ENCODE results near the gene HOATZ. TPM values are rescaled to one million over a fixed set of nuclear protein-coding genes. Genes with fewer than 3 reads are reported as not detected.

The HOATZ gene
- total and polyA plus RNA-seq, 2 donors (not counting 3 experiments of a cell fraction or from before 2014, with no cell fraction given), result not detected

GRCh38 chr11:111572581-111572980 is 58.0 kb downstream of the HOATZ start:
- FAIRE-seq, result no peak
- Histone ChIP-seq H2AFZ (ENCODE audit: low read depth, low read length) (no peak overlapping the region), H3K27me3 (ENCODE audit: control insufficient read depth in 2 of 2, insufficient read depth in 2 of 2, low read length in 2 of 2) (no peaks in the 10 kb centered on the region), H3K4me1 (ENCODE audit: control insufficient read depth, extremely low read depth, insufficient read depth, low read length) (peaks cover 5% of the 10 kb centered on the region), H3K4me2 (ENCODE audit: insufficient read depth, low read length) (no peak overlapping the region), H4K20me1 (replicated peaks; ENCODE audit: control insufficient read depth, extremely low read depth, insufficient read depth, low read length) (no peaks in the 10 kb centered on the region), H3K9me3 (replicated peaks; ENCODE audit: control insufficient read depth, insufficient read depth, low read length) (no peaks in the 10 kb centered on the region), H3K9ac (replicated peaks; ENCODE audit: extremely low read depth, insufficient read depth, low read length) (no peak overlapping the region), H3K9me1 (replicated peaks; ENCODE audit: control insufficient read depth, extremely low read depth, insufficient read depth, low read length) (no peaks in the 10 kb centered on the region), H3K36me3 (ENCODE audit: control insufficient read depth in 2 of 2, extremely low read depth in 1 of 2, insufficient read depth in 2 of 2, low read length in 2 of 2) (no peaks in the 10 kb centered on the region), H3K27ac (ENCODE audit: insufficient read depth, low read depth, low read length) (no peak overlapping the region), H3K4me3 (replicated peaks in 1 of 3; ENCODE audit: insufficient read depth in 1 of 3, low read depth in 1 of 3, low read length in 3 of 3) (no peak overlapping the region), H3K79me2 (ENCODE audit: control insufficient read depth, insufficient read depth, low read length) (no peaks in the 10 kb centered on the region)
- BruUV-seq (replicated peaks), result no TSS peak
- CTCF ChIA-PET, result no interaction called here
- TF ChIP-seq POLR2AphosphoS5 (IDR thresholded peaks at IDR 0.05; ENCODE audit: insufficient read depth, low read depth, low read length) (no peak), EZH2 (IDR thresholded peaks at IDR 0.05; ENCODE audit: borderline replicate concordance, low read depth, low read length, severe bottlenecking) (no peak), JUN (IDR thresholded peaks at IDR 0.05; ENCODE audit: borderline replicate concordance, insufficient read depth, insufficient read length, low read depth) (no peak), MAX (IDR thresholded peaks at IDR 0.05; ENCODE audit: insufficient read depth, insufficient read length) (no peak)
- POLR2A ChIA-PET, result no interaction called here
- dilution Hi-C loops (cut with MboI; ENCODE audit: extremely low pct_ligation_motif_present, low sequenced_read_pairs) (no loop called here), intact Hi-C loops (cut with micrococcal nuclease) (no loop called here)
- DNase-seq (ENCODE audit: low read depth, low spot score), result no peak

GRCh38 chr11:111573821-111574249 is 59.3 kb downstream of the HOATZ start:
- H3K27me3 ChIP-seq (ENCODE audit: control insufficient read depth in 2 of 2, insufficient read depth in 2 of 2, low read length in 2 of 2), result no peaks in the 10 kb centered on the region
- ChIA-PET POLR2A (no interaction called here), CTCF (interaction anchor here (1.0 kb wide), 1 partner anchor 204 kb away, joined by 3 read pairs; no protein-coding TSS in a partner anchor)
- H3K4me3 ChIP-seq (replicated peaks in 1 of 3; ENCODE audit: insufficient read depth in 1 of 3, low read depth in 1 of 3, low read length in 3 of 3), result no peak overlapping the region
- no peaks in the 10 kb centered on the region for H4K20me1 ChIP-seq (replicated peaks; ENCODE audit: control insufficient read depth, extremely low read depth, insufficient read depth, low read length)
- H3K79me2 ChIP-seq (ENCODE audit: control insufficient read depth, insufficient read depth, low read length), result no peaks in the 10 kb centered on the region
- no peak overlapping the region for H2AFZ ChIP-seq (ENCODE audit: low read depth, low read length)
- no peaks in the 10 kb centered on the region for H3K36me3 ChIP-seq (ENCODE audit: control insufficient read depth in 2 of 2, extremely low read depth in 1 of 2, insufficient read depth in 2 of 2, low read length in 2 of 2)
- BruUV-seq (replicated peaks), result no TSS peak
- H3K9me1 ChIP-seq (replicated peaks; ENCODE audit: control insufficient read depth, extremely low read depth, insufficient read depth, low read length), result no peaks in the 10 kb centered on the region
- H3K27ac ChIP-seq (ENCODE audit: insufficient read depth, low read depth, low read length), result no peak overlapping the region
- TF ChIP-seq, protein P1, sequence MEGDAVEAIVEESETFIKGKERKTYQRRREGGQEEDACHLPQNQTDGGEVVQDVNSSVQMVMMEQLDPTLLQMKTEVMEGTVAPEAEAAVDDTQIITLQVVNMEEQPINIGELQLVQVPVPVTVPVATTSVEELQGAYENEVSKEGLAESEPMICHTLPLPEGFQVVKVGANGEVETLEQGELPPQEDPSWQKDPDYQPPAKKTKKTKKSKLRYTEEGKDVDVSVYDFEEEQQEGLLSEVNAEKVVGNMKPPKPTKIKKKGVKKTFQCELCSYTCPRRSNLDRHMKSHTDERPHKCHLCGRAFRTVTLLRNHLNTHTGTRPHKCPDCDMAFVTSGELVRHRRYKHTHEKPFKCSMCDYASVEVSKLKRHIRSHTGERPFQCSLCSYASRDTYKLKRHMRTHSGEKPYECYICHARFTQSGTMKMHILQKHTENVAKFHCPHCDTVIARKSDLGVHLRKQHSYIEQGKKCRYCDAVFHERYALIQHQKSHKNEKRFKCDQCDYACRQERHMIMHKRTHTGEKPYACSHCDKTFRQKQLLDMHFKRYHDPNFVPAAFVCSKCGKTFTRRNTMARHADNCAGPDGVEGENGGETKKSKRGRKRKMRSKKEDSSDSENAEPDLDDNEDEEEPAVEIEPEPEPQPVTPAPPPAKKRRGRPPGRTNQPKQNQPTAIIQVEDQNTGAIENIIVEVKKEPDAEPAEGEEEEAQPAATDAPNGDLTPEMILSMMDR (IDR thresholded peaks at IDR 0.05; ENCODE audit: extremely low read depth in 1 of 2, insufficient read depth in 1 of 2, low read depth in 1 of 2, low read length in 2 of 2), result no peak
- TF ChIP-seq GATA2 (IDR thresholded peaks at IDR 0.05; ENCODE audit: insufficient read depth, insufficient read length, low read depth, low read length) (no peak), POLR2A (IDR thresholded peaks at IDR 0.05; ENCODE audit: low read depth, low read length) (no peak), JUN (IDR thresholded peaks at IDR 0.05; ENCODE audit: borderline replicate concordance, insufficient read depth, insufficient read length, low read depth) (no peak), FOS (IDR thresholded peaks at IDR 0.05; ENCODE audit: borderline replicate concordance, insufficient read depth, low read length) (no peak), POLR2AphosphoS5 (IDR thresholded peaks at IDR 0.05; ENCODE audit: insufficient read depth, low read depth, low read length) (no peak), MYC (IDR thresholded peaks at IDR 0.05; ENCODE audit: low read depth, low read length) (no peak), MAX (IDR thresholded peaks at IDR 0.05; ENCODE audit: insufficient read depth, insufficient read length) (no peak), EZH2 (IDR thresholded peaks at IDR 0.05; ENCODE audit: borderline replicate concordance, low read depth, low read length, severe bottlenecking) (no peak)
- FAIRE-seq, result no peak
- DNase-seq (ENCODE audit: low read depth, low spot score), result no peak
- H3K4me2 ChIP-seq (ENCODE audit: insufficient read depth, low read length), result no peak overlapping the region
- intact Hi-C loops (cut with micrococcal nuclease), result no loop called here
- dilution Hi-C loops (cut with MboI; ENCODE audit: extremely low pct_ligation_motif_present, low sequenced_read_pairs), result no loop called here
- H3K9me3 ChIP-seq (replicated peaks; ENCODE audit: control insufficient read depth, insufficient read depth, low read length), result no peaks in the 10 kb centered on the region
- H3K9ac ChIP-seq (replicated peaks; ENCODE audit: extremely low read depth, insufficient read depth, low read length), result no peak overlapping the region
- H3K4me1 ChIP-seq (ENCODE audit: control insufficient read depth, extremely low read depth, insufficient read depth, low read length), result peaks cover 5% of the 10 kb centered on the region
